Sigmoid colon (tissue), 7 donors: ENCODE measurements around the gene ZNF544. TPM values are rescaled to one million over a fixed set of nuclear protein-coding genes. Genes with fewer than 3 reads are reported as not detected.
A peak's percentile ranks its signal among the peaks of the same experiment; 100 is the strongest.

Source experiments
- DNase-seq: peaks from one replicate; pipeline ENCODE4 v3.0.0-alpha.2; 2019
- H3K27ac ChIP-seq, 4 donors: fragments of 200-600 bp; sonication (generic); one replicate each; pipeline ENCODE4 v1.5.1; 2016 to 2019; ENCODE audit warnings: mild to moderate bottlenecking in 1 of 4
- H3K27me3 ChIP-seq, 3 donors: fragments of 200-600 bp; sonication (generic); one replicate each; pipeline ENCODE4 v1.5.1; 2019; ENCODE audit warnings: mild to moderate bottlenecking in 1 of 3
- H3K36me3 ChIP-seq, 4 donors: fragments of 200-600 bp; sonication (generic); one replicate each; pipeline ENCODE4 v1.5.1; 2016 to 2019
- H3K4me1 ChIP-seq, 4 donors: fragments of 200-600 bp; sonication (generic); one replicate each; pipeline ENCODE4 v1.5.1; 2017 to 2019
- H3K4me3 ChIP-seq, 4 donors: fragments of 200-600 bp; sonication (generic); one replicate each; pipeline ENCODE4 v1.5.1; 2017 to 2019; ENCODE audit warnings: mild to moderate bottlenecking in 2 of 4, moderate library complexity in 1 of 4
- H3K9me3 ChIP-seq, 4 donors: fragments of 200-600 bp in 3 of 4; sonication (generic) in 3 of 4; one replicate each; pipeline versions ENCODE4 v1.5.1 to v1.6.1; 2013 to 2019
- EP300 ChIP-seq, 4 donors: sonication (generic); formaldehyde crosslinking; IDR thresholded peaks; one replicate each; pipeline ENCODE4 v1.6.1; 2017; ENCODE audit warnings: antibody characterized with exemption in 4 of 4
- POLR2A ChIP-seq, 2 donors: fragments of 450-650 bp; IDR thresholded peaks; one replicate each; pipeline ENCODE4 v1.6.1; 2016; ENCODE audit warnings: antibody characterized with exemption in 2 of 2, mild to moderate bottlenecking in 2 of 2, moderate library complexity in 2 of 2
- POLR2AphosphoS5 ChIP-seq, 4 donors: sonication (generic); formaldehyde crosslinking; IDR thresholded peaks; one replicate each; pipeline ENCODE4 v1.6.1; 2017; ENCODE audit warnings: antibody characterized with exemption in 4 of 4
- WGBS, 2 donors: extraction: QIAGEN DNeasy Blood & Tissue Kit; methylation state at CpG; one replicate each; pipeline ENCODE4 v1.1.7; 2013; 5-methylcytosine and 5-hydroxymethylcytosine counted together
- intact Hi-C: fragments of 100-400 bp; cut with DNase I; formaldehyde crosslinking; loops from one replicate; pipeline ENCODE4 v1.15.1; 2023
- polyA plus RNA-seq, 3 donors: library from polyadenylated mRNA; stranded (reverse); fragments of 200-250 nt; gene quantifications; one replicate each; pipeline ENCODE4 v1.2.3, GENCODE V29; 2013
- total RNA-seq, 4 donors: library from RNA; depleted of rRNA; stranded (reverse); fragments of >200 nt; gene quantifications; one replicate each; pipeline ENCODE4 v1.1.0, GENCODE V29; 2016
- TF ChIP-seq, protein P1 (sequence below), 4 experiments: fragments of 450-650 bp in 3 of 4; fragments of 200-600 bp in 1 of 4; IDR thresholded peaks; one replicate each; pipeline ENCODE4 v1.5.1; 2016 to 2019; ENCODE audit warnings: antibody characterized with exemption in 4 of 4, mild to moderate bottlenecking in 3 of 4, moderate library complexity in 2 of 4
- donor health status: healthy with polysubstance abuse.
- donor health status: Bipolar disorder and iron deficiency.
- donor health status: healthy.

ZNF544 gene
- total and polyA plus RNA-seq, 7 donors, result 16.4 to 45.1 (median 28.6) TPM

DNA sequence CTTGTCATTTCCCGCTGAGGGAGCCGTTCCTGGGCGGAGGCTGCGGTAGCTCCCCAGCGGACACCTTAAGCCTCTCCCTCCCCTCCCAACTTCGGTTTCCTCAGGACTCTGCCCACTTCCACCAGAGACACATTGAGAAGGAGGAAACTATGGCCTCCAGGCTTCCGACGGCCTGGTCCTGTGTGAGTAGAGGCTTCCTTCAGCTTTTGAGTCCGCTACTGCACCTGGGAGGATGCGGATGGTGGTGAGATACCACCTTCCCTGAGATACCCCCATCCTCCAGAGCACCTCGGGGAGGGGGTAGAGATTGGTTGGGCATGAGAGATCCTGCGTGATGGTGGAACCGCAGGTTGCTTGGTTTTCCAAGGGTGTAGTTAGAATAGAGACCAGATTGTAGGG is 44.9 kb upstream of the ZNF544 start:
- intact Hi-C loops, result loop anchor here (5.0 kb wide), 3 partner anchors 93 to 143 kb away; partner anchors contain the start of genes ZNF8 and ZSCAN22

GRCh38 chr19:58196901-58197616 is 31.7 kb upstream of the ZNF544 start:
- Histone ChIP-seq H3K27me3 (no peaks in the 10 kb centered on the region), H3K27ac (no peak overlapping the region), H3K9me3 (peaks cover 85 to 97% (median 91%) of the 10 kb centered on the region in 4 donors), H3K36me3 (peaks cover 41 to 99% (median 67%) of the 10 kb centered on the region in 4 donors), H3K4me3 (no peak overlapping the region), H3K4me1 (no peaks in the 10 kb centered on the region)
- no peak for DNase-seq
- intact Hi-C loops, result no loop called here
- 73 to 79% methylated on average over 6 of the region's 6 CpGs for WGBS, 2 donors
- TF ChIP-seq, protein P1, sequence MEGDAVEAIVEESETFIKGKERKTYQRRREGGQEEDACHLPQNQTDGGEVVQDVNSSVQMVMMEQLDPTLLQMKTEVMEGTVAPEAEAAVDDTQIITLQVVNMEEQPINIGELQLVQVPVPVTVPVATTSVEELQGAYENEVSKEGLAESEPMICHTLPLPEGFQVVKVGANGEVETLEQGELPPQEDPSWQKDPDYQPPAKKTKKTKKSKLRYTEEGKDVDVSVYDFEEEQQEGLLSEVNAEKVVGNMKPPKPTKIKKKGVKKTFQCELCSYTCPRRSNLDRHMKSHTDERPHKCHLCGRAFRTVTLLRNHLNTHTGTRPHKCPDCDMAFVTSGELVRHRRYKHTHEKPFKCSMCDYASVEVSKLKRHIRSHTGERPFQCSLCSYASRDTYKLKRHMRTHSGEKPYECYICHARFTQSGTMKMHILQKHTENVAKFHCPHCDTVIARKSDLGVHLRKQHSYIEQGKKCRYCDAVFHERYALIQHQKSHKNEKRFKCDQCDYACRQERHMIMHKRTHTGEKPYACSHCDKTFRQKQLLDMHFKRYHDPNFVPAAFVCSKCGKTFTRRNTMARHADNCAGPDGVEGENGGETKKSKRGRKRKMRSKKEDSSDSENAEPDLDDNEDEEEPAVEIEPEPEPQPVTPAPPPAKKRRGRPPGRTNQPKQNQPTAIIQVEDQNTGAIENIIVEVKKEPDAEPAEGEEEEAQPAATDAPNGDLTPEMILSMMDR (IDR thresholded peaks at IDR 0.05), result no peak
- TF ChIP-seq POLR2AphosphoS5 (IDR thresholded peaks at IDR 0.05), result no peak
- no peak for TF ChIP-seq POLR2A (IDR thresholded peaks at IDR 0.05)
- TF ChIP-seq EP300 (IDR thresholded peaks at IDR 0.05), result no peak

More for the DNA sequence above, 44.9 kb upstream of the ZNF544 start:
- Histone ChIP-seq H3K9me3 (peaks cover 43 to 78% (median 62%) of the 10 kb centered on the region in 4 donors), H3K27me3 (no peaks in the 10 kb centered on the region), H3K27ac (peak overlapping the region; percentile 91 to 97 (median 94)), H3K36me3 (peaks cover 29 to 69% (median 32%) of the 10 kb centered on the region in 4 donors), H3K4me3 (peak overlapping the region; percentile 62 to 77 (median 68)), H3K4me1 (peaks cover 0 to 9% (median 0%) of the 10 kb centered on the region in 4 donors)
- DNase-seq, result no peak
- 25 to 35% methylated on average over 13 of the region's 13 CpGs for WGBS, 2 donors
- TF ChIP-seq, protein P1 (IDR thresholded peaks at IDR 0.05), result no peak
- TF ChIP-seq POLR2A (IDR thresholded peaks at IDR 0.05), result no peak
- TF ChIP-seq POLR2AphosphoS5 (IDR thresholded peaks at IDR 0.05), result no peak
- TF ChIP-seq EP300 (IDR thresholded peaks at IDR 0.05), result no peak

GRCh38 chr19:58203814-58204475 is 24.8 kb upstream of the ZNF544 start:
- H3K27ac ChIP-seq, result no peak overlapping the region
- no peaks in the 10 kb centered on the region for H3K4me1 ChIP-seq
- H3K36me3 ChIP-seq, result peaks cover 37 to 85% (median 62%) of the 10 kb centered on the region in 4 donors
- DNase-seq, result no peak
- WGBS, 2 donors, result 35 to 76% methylated on average over 49 of the region's 49 CpGs
- no peaks in the 10 kb centered on the region for H3K27me3 ChIP-seq
- TF ChIP-seq POLR2AphosphoS5 (IDR thresholded peaks at IDR 0.05) (no peak), POLR2A (IDR thresholded peaks at IDR 0.05) (no peak), EP300 (IDR thresholded peaks at IDR 0.05) (no peak)
- TF ChIP-seq, protein P1 (IDR thresholded peaks at IDR 0.05), result no peak
- no peak overlapping the region for H3K4me3 ChIP-seq
- intact Hi-C loops, result no loop called here
- peaks cover 92 to 100% (median 97%) of the 10 kb centered on the region in 4 donors for H3K9me3 ChIP-seq

DNA sequence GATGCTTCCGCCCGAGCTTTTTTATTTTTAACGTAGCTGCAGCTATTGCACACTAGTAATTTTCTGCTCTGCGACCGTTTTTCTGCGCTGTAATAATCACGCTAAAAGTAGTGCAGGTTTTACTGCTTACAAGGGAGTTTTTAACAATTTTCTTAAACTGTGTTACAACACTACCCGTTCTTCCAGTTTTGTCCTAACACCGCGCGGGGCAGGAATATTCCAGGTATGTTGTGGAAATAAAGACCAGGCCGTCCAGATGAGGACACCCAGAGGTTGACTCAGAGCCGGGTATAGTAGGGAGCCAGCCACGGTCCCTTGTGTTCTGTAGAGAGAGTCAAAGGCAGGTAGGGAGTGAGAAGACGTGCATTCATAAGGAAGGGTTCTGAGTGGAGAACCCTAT is 24.1 kb upstream of the ZNF544 start:
- Histone ChIP-seq H3K27ac (no peak overlapping the region), H3K4me1 (no peaks in the 10 kb centered on the region), H3K4me3 (no peak overlapping the region), H3K36me3 (peaks cover 42 to 85% (median 65%) of the 10 kb centered on the region in 4 donors), H3K9me3 (peaks cover 92 to 100% (median 97%) of the 10 kb centered on the region in 4 donors), H3K27me3 (no peaks in the 10 kb centered on the region)
- no peak for DNase-seq
- 52 to 87% methylated on average over 15 of the region's 15 CpGs for WGBS, 2 donors
- no peak for TF ChIP-seq POLR2AphosphoS5 (IDR thresholded peaks at IDR 0.05)
- TF ChIP-seq EP300 (IDR thresholded peaks at IDR 0.05), result no peak
- no peak for TF ChIP-seq POLR2A (IDR thresholded peaks at IDR 0.05)
- TF ChIP-seq, protein P1 (IDR thresholded peaks at IDR 0.05), result no peak
- intact Hi-C loops, result no loop called here
